Transverse colon (tissue), 3 donors: ENCODE measurements around the gene PTPRN2.

Experiments
- CTCF ChIP-seq, 5 experiments: fragments of 200-600 bp in 3 of 5; fragments of 450-650 bp in 2 of 5; sonication (generic) in 3 of 5; IDR thresholded peaks; 1 replicate in 2 of 5; 2 replicates in 3 of 5; pipeline ENCODE4 v1.5.1; 2016 to 2017; ENCODE audit warnings: antibody characterized with exemption in 5 of 5, inconsistent platforms in 3 of 5, mild to moderate bottlenecking in 2 of 5, moderate library complexity in 1 of 5
- EP300 ChIP-seq: sonication (generic); formaldehyde crosslinking; IDR thresholded peaks from one replicate; pipeline ENCODE4 v1.6.1; 2017; ENCODE audit warnings: antibody characterized with exemption, low read depth

DNA sequence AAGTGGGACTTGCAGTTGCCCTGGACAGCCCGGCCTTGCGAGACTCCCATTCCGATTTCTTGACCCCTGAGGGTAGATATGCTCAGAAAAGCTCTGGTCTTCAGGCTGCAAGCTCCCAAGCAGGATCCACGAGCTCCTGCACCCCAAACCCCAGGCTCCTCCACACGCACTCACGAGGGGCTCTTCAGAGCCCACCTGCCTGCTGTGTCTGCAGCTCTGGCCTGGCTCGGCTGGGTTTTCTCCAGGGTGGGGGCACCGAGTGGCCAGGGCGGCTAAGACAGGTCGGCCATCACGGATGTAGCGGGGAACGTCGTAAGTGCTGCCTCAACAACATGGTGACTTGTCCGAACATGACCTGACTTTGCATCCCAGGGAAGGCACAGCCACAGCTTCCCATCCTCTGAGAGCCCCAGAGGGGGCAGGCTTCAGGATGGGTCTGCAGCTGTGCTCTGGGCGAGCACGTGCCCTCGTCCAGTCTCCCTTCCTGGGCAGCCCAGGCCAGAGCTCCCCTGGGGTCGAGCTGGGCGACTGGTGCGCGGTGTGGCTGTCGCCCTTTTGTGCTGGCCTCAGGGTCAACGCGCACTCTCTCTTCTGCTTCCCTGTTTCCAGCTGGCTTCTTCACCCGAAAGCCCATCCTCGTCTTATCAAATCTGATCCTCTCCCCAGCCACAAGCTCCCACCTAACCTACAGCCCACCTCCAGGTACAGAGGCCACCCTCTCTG is 835.5 kb downstream of the PTPRN2 start:
- TF ChIP-seq EP300, result no peak
- TF ChIP-seq CTCF (IDR thresholded peaks at IDR 0.05), result no peak
